Measurements from ENCODE around the gene PANX2.

GRCh38 chr22:50227579-50228215 lies 57.2 kb downstream of the PANX2 start:
- TF ChIP-seq CTCF (IDR thresholded peaks at IDR 0.05; ENCODE audit: low read depth, low read length, missing input control) = no peak
- TF ChIP-seq RAD21 (IDR thresholded peaks at IDR 0.05) = no peak
- TF ChIP-seq TAF1 (conservative IDR thresholded peaks at IDR 0.05) = no peak
- TF ChIP-seq JUND (IDR thresholded peaks at IDR 0.05) = no peak
- no peak for TF ChIP-seq ZBTB33 (IDR thresholded peaks at IDR 0.05)
- no peak for TF ChIP-seq REST (IDR thresholded peaks at IDR 0.05)
- no peak for TF ChIP-seq YY1 (IDR thresholded peaks at IDR 0.05)
- no peak for TF ChIP-seq MAX (IDR thresholded peaks at IDR 0.05)
- TF ChIP-seq ATF3 (IDR thresholded peaks at IDR 0.05) = no peak
- TF ChIP-seq RXRA (IDR thresholded peaks at IDR 0.05) = no peak
